Ramos (cell line): ENCODE results near the gene ZNF700.
"Not testable (repeated sequence)": the region's sequence is repeated elsewhere in the genome, so short reads cannot be mapped to it uniquely, and the experiment has no call there.

ENCODE experiments used
- in situ Hi-C: fragments of 300-500 bp; cut with MboI; formaldehyde crosslinking; loops from one replicate; pipeline ENCODE4 v1.14.3; 2022; ENCODE audit warnings: low sequenced_read_pairs; ENCODE audit not compliant: unreplicated experiment

ZNF700 gene

GRCh38 chr19:11924886-11925650 lies at the start of gene ZNF700:
Gene ZNF700 (plus strand): TSS chr19:11925107. CDS start chr19:11925211, 104 bp downstream.
- in situ Hi-C loops = no loop called here

- in situ Hi-C loops = loop anchor here (5.0 kb wide), 1 partner anchor 263 kb away; the partner anchor contains the start of gene ZNF20
Measured at GRCh38 chr19:11879687-11880266, 45.1 kb upstream of the ZNF700 start.

- in situ Hi-C loops = loop anchor here (5.0 kb wide), 1 partner anchor 262 kb away; the partner anchor contains the start of gene ZNF20
Measured at GRCh38 chr19:11880598-11880997, 44.3 kb upstream of the ZNF700 start.

- in situ Hi-C loops = loop anchor here (5.0 kb wide), 1 partner anchor 261 kb away; the partner anchor contains the start of gene ZNF20
Measured at GRCh38 chr19:11881151-11881800, 43.6 kb upstream of the ZNF700 start.

GRCh38 chr19:11882606-11883005 lies 42.3 kb upstream of the ZNF700 start:
- in situ Hi-C loops = loop anchor here (5.0 kb wide), 1 partner anchor 260 kb away; the partner anchor contains the start of gene ZNF20

GRCh38 chr19:11887234-11887610 lies 37.7 kb upstream of the ZNF700 start:
- in situ Hi-C loops = no loop called here

- in situ Hi-C loops = no loop called here
Measured at GRCh38 chr19:11887611-11888531, 37.0 kb upstream of the ZNF700 start, which contains the start of gene ZNF69. Gene ZNF69 (plus strand): TSS chr19:11887782. CDS start chr19:11887924, 142 bp downstream.

- in situ Hi-C loops = not testable (repeated sequence)
Measured at GRCh38 chr19:11889901-11890300, 35.0 kb upstream of the ZNF700 start.

- in situ Hi-C loops = no loop called here
Measured at GRCh38 chr19:11890634-11891033, 34.3 kb upstream of the ZNF700 start.

GRCh38 chr19:11894851-11895250 lies 30.1 kb upstream of the ZNF700 start:
- in situ Hi-C loops = no loop called here

- in situ Hi-C loops = no loop called here
Measured at GRCh38 chr19:11902228-11902627, 22.7 kb upstream of the ZNF700 start.

- in situ Hi-C loops = no loop called here
Measured at GRCh38 chr19:11905928-11906327, 19.0 kb upstream of the ZNF700 start.

GRCh38 chr19:11911937-11912336 lies 13.0 kb upstream of the ZNF700 start:
- in situ Hi-C loops = not testable (repeated sequence)

GRCh38 chr19:11914417-11915051 lies 10.4 kb upstream of the ZNF700 start:
- in situ Hi-C loops = not testable (repeated sequence)

- in situ Hi-C loops = no loop called here
Measured at GRCh38 chr19:11921852-11922495, 2.9 kb upstream of the ZNF700 start.

GRCh38 chr19:11925651-11926187 lies 812 bp downstream of the ZNF700 start:
- in situ Hi-C loops = not testable (repeated sequence)

GRCh38 chr19:11927227-11927626 lies 2.3 kb downstream of the ZNF700 start:
- in situ Hi-C loops = no loop called here

GRCh38 chr19:11931051-11931450 lies 6.1 kb downstream of the ZNF700 start:
- in situ Hi-C loops = no loop called here

GRCh38 chr19:11931513-11931912 lies 6.6 kb downstream of the ZNF700 start:
- in situ Hi-C loops = no loop called here
